HG03175 (cell line): ENCODE measurements around the gene MOK.
A peak's percentile ranks its signal among the peaks of the same experiment; 100 is the strongest.
"Not testable (repeated sequence)": the region's sequence is repeated elsewhere in the genome, so short reads cannot be mapped to it uniquely, and the experiment has no call there.

ENCODE experiments used
- ATAC-seq: cut with Tn5 transposase; IDR thresholded peaks from one replicate; pipeline ENCODE4 v1.9.1; 2021; ENCODE audit warnings: mild to moderate bottlenecking, moderate library complexity; ENCODE audit not compliant: unreplicated experiment

The MOK gene

GRCh38 chr14:102321456-102322422 is 16.8 kb upstream of the MOK start:
- no peak for ATAC-seq

- no peak for ATAC-seq
Measured at GRCh38 chr14:102320671-102321455, 15.9 kb upstream of the MOK start.

GRCh38 chr14:102320033-102320660 is 15.2 kb upstream of the MOK start:
- peak; percentile 27 for ATAC-seq

DNA sequence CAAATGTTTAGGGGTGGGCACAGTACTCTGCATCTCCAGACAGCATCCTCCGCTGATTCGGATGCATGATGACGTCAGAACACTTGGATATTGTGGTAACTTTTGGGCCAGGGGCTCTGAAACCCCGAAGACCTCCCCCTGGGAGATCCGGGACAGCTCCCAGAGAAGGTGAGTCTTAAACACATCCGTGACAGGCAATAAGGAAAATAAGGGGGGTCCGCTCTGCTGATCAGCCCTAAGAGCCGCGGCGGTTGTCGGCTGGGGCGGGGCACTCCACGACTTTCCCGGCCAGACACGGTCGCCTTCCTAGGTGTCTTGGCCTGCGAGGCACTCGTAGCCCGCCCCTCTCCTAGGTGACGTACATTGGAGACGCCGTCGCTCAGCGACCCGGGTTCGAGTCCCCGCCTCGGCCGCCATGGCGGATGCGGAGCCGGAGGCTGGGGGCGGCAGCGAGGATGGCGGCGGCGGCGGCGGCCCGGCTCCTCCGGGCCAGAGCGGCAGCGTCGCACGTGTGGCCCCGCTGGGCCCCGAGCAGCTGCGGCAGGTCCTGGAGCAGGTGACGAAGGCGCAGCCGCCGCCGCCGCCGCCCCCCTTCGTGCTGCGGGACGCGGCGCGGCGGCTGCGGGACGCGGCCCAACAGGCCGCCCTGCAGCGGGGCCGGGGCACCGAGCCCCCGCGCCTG is 14.5 kb upstream of the MOK start, which contains the start of gene ZNF839:
Gene ZNF839, plus strand, starts transcription at position 396 of the 682 bp plus-strand sequence. Its CDS starts 20 bp downstream, at position 416.
- ATAC-seq, result peak; percentile 53

- no peak for ATAC-seq
Measured at GRCh38 chr14:102318781-102319276, 13.9 kb upstream of the MOK start.

DNA sequence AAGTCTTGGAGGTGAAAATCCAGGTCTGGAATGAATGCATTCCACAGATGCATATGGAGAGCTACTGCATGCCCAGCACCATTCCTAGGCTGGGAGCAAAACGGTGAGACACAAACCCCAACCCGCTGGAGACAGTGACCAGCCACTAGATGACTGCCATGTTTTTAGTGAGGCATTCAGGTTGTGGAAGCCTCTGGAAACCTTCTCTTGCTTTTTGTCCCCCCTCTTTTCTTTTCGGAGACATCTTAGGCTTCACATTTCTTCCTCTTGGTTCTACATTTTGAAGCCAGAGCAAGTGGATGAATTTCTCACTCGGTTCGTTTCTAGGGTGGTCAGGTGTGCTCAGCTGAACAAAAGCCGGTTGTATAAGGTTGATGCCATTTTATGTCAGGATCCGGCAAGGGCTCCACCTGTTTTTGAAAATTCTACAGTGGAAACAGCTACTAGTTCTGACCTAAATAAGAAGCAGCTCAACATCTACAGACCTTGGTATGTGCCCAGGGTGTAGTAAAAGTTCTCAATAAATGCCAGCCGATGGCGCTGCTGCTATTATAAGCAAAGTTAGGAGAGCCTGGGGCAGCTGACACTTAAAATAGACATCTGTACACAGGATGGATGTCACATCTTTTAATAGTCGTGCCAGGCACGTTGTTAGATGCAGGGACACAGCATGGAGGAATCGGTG is 12.7 kb upstream of the MOK start:
- no peak for ATAC-seq

DNA sequence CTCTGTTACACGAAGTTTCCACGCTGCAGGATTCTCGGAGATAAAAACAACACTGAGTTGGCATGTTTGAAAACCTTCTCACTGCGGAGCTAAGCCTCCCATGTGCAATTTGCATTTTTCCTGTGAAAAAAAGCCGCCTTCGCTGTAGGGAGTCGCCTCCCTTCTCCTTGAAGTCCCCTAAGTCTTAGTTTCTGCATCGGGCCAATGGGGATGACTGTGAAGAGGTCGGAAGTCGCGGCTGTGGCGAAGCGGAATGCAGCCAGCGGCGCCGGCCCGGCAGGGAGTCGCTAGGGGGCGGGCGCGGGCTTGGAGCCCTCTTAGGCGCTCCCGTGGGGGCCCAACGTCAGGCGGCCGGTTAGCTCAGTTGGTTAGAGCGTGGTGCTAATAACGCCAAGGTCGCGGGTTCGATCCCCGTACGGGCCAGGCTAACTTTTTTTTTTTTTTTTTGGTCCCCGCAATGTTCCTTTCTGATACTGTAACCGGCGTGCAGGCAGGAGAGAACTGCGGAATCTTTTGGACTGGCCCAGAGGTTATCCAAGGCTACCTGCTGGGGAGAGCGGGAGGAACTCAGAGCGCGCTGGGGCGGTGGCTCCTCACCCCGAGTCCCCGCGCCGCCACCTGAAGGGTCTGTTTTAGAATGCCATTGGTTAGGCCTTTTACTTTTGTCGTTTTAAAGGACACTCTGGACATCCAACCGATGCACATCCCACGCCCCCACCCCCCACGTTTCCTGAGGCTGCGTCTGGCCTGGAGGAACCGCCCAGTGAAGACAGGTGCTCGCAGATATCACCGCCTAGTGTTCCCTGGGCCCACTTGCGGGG is 12.0 kb upstream of the MOK start:
- ATAC-seq, result peak; percentile 64

GRCh38 chr14:102316338-102316742 is 11.4 kb upstream of the MOK start:
- no peak for ATAC-seq

DNA sequence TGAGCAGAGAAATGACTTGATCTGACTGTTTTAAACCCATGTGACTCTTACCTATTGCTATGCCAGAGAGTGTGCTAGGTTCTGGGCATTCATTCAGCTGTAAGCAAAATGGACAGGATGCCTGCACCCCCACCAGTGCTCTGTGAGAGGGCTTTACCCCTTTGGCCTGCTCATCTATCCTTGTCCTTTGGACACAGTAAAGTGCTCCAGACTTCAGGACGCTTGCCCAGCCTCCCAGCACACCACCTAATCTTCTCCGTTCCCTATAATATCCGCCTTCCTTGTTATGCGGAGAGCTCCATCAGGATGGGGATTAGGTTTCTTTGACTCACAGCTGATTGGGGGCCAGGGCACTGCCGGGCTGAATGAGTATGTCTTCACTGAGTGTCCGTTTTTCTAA is 10.2 kb upstream of the MOK start:
- ATAC-seq, result no peak

GRCh38 chr14:102314242-102315011 is 9.5 kb upstream of the MOK start:
- ATAC-seq, result peak; percentile 65

DNA sequence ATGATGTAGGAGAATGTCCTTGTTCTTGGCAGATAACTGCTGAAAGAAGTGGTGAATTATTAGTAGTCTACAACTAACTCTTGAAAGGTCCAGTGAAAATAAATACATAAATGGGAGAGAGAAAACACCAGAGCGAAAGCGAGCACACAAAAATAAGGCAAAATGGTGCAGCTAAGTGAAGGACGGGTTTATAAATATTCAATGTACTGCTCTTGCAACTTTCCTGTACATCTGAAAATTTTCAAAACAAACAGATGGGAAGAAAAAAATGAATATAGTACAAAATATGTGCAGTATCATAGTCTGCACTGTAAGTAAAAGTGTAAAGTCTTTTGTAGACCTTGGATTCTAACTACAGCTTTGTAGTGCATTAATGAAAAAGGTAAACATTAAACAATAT is 1.3 kb downstream of the MOK start:
- ATAC-seq, result no peak

- ATAC-seq, result not testable (repeated sequence)
Measured at GRCh38 chr14:102298303-102299070, 6.5 kb downstream of the MOK start.

DNA sequence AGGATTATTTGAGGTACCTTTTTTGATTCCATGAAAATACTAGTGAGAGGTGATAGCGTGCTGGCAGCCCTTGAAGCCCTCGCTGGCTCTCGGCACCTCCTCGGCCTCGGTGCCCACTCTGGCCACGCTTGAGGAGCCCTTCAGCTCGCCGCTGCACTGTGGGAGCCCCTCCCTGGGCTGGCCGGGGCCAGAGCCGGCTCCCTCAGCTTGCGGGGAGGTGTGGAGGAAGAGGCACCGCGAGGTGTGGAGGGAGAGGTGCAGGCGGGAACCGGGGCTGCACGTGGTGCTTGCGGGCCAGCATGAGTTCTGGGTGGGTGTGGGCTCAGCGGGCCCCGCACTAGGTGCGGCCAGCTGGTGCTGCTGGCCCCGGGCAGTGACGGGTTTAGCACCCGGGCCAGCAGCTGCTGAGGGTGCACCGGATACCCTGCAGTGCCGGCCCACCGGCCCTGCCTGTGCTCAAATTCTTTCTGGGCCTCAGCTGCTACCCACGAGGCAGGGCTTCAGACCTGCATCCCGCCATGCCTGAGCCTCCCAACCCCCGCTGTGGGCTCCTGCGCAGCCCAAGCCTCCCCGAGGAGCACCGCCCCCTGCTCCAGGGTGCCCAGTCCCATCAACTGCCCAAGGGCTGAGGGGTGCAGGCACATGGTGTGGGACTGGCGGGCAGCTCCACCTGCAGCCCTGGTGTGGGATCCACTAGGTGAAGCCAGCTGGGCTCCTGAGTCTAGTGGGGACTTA is 7.4 kb downstream of the MOK start:
- no peak for ATAC-seq

DNA sequence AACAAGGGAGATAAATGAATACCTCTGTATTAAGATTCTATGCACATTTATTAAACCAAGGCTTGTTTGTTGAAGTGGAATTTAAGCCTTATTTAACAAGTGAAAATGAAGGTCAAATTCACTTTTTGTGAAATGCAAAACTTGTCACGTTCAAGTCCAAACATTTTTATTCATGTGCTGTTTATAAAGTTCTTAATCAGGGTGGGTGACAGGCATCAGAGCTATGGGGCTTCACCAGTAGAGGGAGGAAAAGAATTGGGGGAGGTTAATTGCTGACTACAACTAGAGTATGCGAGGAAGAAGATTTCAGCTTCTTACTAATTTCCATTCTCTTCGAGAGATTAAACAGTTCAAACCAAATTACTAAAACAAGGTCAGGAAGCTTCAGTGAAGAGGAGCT is 9.7 kb downstream of the MOK start:
- no peak for ATAC-seq

GRCh38 chr14:102293781-102294180 is 11.2 kb downstream of the MOK start:
- no peak for ATAC-seq

- ATAC-seq, result no peak
Measured at GRCh38 chr14:102292441-102292840, 12.5 kb downstream of the MOK start.

GRCh38 chr14:102288139-102288538 is 16.8 kb downstream of the MOK start:
- ATAC-seq, result no peak
